Thyroid gland (tissue), 4 donors: Measurements from ENCODE around the gene FGD6.

Experiments used
- POLR2A ChIP-seq, 2 donors: fragments of 450-650 bp; IDR thresholded peaks; one replicate each; pipeline ENCODE4 v1.6.1; 2017; ENCODE audit warnings: antibody characterized with exemption in 2 of 2, mild to moderate bottlenecking in 2 of 2, moderate library complexity in 1 of 2
- TF ChIP-seq, protein P1 (sequence below), 6 experiments: fragments of 200-600 bp in 3 of 6; fragments of 450-650 bp in 3 of 6; sonication (generic) in 3 of 6; IDR thresholded peaks; one replicate each; pipeline ENCODE4 v1.5.1; 2016 to 2019; ENCODE audit warnings: antibody characterized with exemption in 6 of 6, mild to moderate bottlenecking in 2 of 6, inconsistent platforms in 1 of 6, moderate library complexity in 1 of 6

DNA sequence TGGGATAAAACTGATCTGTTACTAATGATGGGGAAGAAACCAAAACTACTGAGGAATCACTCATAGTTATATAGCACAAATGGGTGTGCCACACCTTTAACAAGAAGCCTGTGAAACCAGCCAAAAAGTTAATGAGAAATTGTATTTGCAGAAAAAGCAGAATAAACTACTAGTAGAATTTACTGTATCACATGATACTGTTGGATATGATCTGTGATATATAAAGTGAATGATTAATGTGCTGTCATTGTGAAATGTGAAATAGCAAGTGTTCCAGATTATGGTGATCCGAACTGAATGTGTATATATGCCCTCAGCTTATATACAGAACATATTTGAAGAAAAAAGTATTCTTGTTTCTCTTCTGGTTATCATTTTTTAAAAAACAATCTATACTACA, 30.8 kb upstream of the FGD6 start:
- TF ChIP-seq, protein P1, sequence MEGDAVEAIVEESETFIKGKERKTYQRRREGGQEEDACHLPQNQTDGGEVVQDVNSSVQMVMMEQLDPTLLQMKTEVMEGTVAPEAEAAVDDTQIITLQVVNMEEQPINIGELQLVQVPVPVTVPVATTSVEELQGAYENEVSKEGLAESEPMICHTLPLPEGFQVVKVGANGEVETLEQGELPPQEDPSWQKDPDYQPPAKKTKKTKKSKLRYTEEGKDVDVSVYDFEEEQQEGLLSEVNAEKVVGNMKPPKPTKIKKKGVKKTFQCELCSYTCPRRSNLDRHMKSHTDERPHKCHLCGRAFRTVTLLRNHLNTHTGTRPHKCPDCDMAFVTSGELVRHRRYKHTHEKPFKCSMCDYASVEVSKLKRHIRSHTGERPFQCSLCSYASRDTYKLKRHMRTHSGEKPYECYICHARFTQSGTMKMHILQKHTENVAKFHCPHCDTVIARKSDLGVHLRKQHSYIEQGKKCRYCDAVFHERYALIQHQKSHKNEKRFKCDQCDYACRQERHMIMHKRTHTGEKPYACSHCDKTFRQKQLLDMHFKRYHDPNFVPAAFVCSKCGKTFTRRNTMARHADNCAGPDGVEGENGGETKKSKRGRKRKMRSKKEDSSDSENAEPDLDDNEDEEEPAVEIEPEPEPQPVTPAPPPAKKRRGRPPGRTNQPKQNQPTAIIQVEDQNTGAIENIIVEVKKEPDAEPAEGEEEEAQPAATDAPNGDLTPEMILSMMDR (IDR thresholded peaks at IDR 0.05) = no peak
- no peak for TF ChIP-seq POLR2A (IDR thresholded peaks at IDR 0.05)
